ENCODE data around the gene CA14. TPM values are rescaled to one million over a fixed set of nuclear protein-coding genes. Genes with fewer than 3 reads are reported as not detected.

Gene CA14
- total RNA-seq, 2 experiments from 2014 or later, result not detected

GRCh38 chr1:150311762-150312161, 54.2 kb downstream of the CA14 start:
- H3K4me3 Mint-ChIP-seq, result no peak overlapping the region
- ChIA-PET POLR2A (interaction anchor here (0.6 kb wide), 1 partner anchor 24 kb away, joined by 3 read pairs; no protein-coding TSS in a partner anchor), CTCF (no interaction called here)
- no peak for ATAC-seq (ENCODE audit: poor library complexity)
- no peaks in the 10 kb centered on the region for H3K27me3 Mint-ChIP-seq
- Histone ChIP-seq H3K27me3 (ENCODE audit: control insufficient read depth in 1 of 2, insufficient read depth in 2 of 2, low read length in 2 of 2) (no peaks in the 10 kb centered on the region), H3K9me3 (ENCODE audit: control insufficient read depth in 1 of 2, insufficient read depth in 1 of 2, low read length in 2 of 2) (no peaks in the 10 kb centered on the region), H3K27ac (ENCODE audit: low read depth in 1 of 2, low read length in 2 of 2) (no peak overlapping the region), H3K4me1 (ENCODE audit: insufficient read depth, low read length) (no peaks in the 10 kb centered on the region), H3K4me3 (ENCODE audit: low read length) (no peak overlapping the region), H3K36me3 (ENCODE audit: insufficient read depth, low read length) (peaks cover 8% of the 10 kb centered on the region)
- DNase-seq, result no peak
- H3K36me3 Mint-ChIP-seq (ENCODE audit: low read depth), result peaks cover 13% of the 10 kb centered on the region
- no peak for TF ChIP-seq CTCF (IDR thresholded peaks at IDR 0.05)
- H3K27ac Mint-ChIP-seq, result no peak overlapping the region
- intact Hi-C loops (cut with DNase I, micrococcal nuclease), result no loop called here
- H3K4me1 Mint-ChIP-seq (ENCODE audit: low read depth), result no peaks in the 10 kb centered on the region
- no peaks in the 10 kb centered on the region for H3K9me3 Mint-ChIP-seq

Other genes starting within 250 kb of the CA14 start
- 1 to 10 TPM; 2.0 to 2.9 TPM for gene OTUD7B, start 247.0 kb upstream of the CA14 start, total RNA-seq
- 10 to 100 TPM in 1 of 2 experiments, 1 to 10 TPM in 1; 9.6 to 10.7 TPM for gene VPS45, start 190.0 kb upstream of the CA14 start, total RNA-seq
- gene PLEKHO1, start 107.9 kb upstream of the CA14 start, total RNA-seq, result 100 to 1,000 TPM in 1 of 2 experiments, 10 to 100 TPM in 1; 97.6 to 110 TPM
- 10 to 100 TPM; 31.9 to 32.9 TPM for gene ANP32E, start 21.7 kb upstream of the CA14 start, total RNA-seq
- 100 to 1,000 TPM; 115 to 122 TPM for gene APH1A, start 11.2 kb downstream of the CA14 start, total RNA-seq
- gene C1orf54, start 15.0 kb downstream of the CA14 start, total RNA-seq, result 1 to 10 TPM; 4.1 to 4.4 TPM
- 1 to 10 TPM; 4.0 to 4.5 TPM for gene CIART, start 24.8 kb downstream of the CA14 start, total RNA-seq
- 10 to 100 TPM; 48.5 to 52.0 TPM for gene MRPS21, start 36.1 kb downstream of the CA14 start, total RNA-seq
- gene PRPF3, start 63.8 kb downstream of the CA14 start, total RNA-seq, result 100 to 1,000 TPM; 136 to 153 TPM
- gene RPRD2, start 106.4 kb downstream of the CA14 start, total RNA-seq, result 10 to 100 TPM; 27.1 to 27.9 TPM
- 10 to 100 TPM; 22.8 to 25.3 TPM for gene TARS2, start 229.6 kb downstream of the CA14 start, total RNA-seq

Data from CD4-positive, alpha-beta T cell (primary cell).